CD4-positive, alpha-beta T cell treated with Interleukin-4 for 4 hours (primary cell): ENCODE results near the gene YTHDF1.
A peak's percentile ranks its signal among the peaks of the same experiment; 100 is the strongest.

Experiments used
- DNase-seq: peaks from one replicate; pipeline ENCODE4 v3.0.0-alpha.2; 2020

The YTHDF1 gene

GRCh38 chr20:63204362-63204761 is 11.6 kb downstream of the YTHDF1 start:
- no peak for DNase-seq

DNA sequence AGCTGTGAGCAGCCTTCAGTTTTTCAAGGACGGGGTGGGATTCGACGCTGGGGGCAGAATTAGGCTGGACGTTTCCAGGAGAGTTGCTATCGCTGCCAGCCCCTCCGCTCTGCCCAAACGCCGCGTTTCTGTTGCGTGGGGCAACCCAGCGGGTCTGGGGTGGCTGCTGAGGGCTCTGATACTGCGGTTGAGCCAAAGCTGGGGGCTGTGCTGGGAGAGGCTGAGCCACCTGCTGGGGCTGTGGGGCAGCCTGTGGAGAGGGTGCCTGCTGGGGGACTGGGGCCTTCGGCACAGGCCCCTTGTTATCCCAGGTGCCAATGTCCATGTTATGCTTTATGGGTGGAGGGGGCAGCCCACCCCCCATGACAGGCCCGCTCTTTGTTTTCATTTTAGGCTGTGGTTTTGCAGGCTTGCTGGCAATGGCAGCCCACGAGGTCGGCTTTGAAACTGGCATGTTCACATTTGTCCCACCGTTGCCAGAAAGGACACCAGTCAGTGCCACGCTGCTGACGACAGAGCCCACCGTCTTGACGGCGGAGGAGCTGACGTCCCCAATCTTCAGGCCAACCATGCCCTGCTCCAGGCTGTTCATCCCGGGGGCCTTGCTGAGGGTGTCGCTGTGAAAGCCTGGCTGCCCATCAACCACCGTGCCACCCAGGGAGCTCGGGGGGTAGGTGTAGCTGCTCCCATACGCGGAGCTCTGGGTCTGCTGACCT is 13.0 kb downstream of the YTHDF1 start:
- DNase-seq: no peak

DNA sequence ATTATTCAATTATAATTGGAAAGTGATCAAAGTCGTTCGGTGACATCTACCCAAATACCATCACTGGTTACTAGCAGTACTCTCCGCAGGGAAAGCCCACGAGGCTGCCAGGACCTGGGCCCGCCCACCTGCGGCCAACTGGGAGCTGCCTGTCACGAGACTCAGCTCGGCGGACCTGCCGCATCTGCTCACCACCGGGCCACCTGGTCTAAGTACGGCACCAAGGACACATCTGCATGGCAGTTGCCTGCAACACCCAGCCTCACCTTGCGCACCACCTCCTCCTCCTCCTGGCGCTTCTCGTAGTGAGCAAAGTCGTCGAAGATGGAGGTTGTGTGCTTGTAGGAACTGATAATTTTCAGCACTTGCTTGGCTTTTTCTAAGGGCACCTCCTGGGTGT is 13.9 kb downstream of the YTHDF1 start:
- DNase-seq: no peak

- DNase-seq: no peak
Measured at GRCh38 chr20:63198606-63199005, 17.3 kb downstream of the YTHDF1 start.

- no peak for DNase-seq
Measured at GRCh38 chr20:63196768-63197470, 19.0 kb downstream of the YTHDF1 start.

DNA sequence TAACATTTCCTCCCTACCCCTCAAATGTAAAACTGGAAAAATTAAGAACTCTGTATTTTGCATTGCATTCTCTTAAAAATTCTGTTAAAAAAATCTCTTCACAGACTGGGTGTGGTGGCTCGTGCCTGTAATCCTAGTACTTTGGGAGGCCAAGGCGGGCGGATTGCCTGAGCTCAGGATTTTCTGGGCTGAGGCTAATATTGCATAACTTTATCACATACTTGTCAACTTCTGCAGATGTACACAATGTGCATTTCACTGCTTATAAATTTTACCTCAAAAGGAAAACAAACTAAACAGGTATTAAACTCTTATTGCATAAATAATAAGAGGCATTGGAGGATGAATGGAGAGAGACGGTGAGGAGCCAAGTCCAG is 21.1 kb downstream of the YTHDF1 start:
- no peak for DNase-seq

DNA sequence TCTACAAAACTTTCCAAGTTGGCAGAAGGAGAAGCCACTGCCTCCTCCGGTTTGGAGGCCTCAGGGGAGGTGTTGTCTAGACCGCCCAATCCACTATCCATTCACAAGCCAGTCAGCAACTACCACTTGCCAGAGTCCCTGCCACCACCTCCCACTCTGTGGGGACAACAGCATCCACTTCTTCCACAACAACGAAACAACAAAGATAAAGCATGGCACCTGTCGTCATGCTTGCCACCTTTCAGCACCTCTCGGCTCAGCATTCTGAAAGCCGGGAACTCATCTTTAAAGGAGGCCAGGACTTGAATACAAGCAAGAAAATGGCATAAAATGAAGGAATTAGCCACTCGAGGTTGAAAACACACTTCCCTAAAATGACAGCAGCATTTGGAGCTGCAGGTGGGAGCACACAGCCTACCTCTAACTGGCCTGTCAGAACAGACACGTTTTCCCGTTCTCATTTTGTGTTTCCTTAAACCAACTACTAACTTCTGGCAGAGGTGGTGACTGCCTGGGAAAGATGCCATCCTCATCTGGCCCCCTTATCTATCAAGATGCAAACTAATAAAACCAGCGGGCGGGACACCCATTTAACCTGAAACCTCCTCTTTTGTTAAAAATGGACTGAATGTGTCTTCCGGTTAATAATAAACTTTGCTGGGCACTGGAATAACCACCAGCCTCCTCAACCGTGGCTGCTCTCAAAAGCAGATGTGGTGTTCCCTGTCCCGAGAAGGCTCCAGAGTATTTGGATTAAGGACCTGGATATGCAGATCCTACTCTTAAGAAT is 21.7 kb downstream of the YTHDF1 start:
- no peak for DNase-seq

DNA sequence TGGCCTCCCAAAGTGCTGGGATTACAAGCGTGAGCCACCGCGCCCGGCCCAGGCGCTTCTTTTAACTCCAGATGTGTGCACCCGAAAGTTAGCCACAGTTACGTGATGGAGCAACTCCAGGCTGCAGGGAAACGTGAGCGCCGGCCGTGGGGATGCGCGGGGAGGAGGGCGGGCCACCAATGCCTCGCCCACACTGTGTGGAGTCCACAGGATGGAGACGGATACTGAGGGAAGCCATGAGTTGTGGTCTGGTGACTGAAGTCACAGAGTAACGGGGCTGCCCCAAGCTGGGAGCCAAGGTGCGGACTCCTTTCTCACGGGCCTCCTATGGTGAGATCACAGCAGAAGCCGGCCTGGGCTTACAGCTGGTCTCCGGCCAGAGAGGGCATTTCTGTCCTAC is 23.2 kb downstream of the YTHDF1 start:
- DNase-seq: no peak

GRCh38 chr20:63191400-63191799 is 24.5 kb downstream of the YTHDF1 start:
- no peak for DNase-seq

DNA sequence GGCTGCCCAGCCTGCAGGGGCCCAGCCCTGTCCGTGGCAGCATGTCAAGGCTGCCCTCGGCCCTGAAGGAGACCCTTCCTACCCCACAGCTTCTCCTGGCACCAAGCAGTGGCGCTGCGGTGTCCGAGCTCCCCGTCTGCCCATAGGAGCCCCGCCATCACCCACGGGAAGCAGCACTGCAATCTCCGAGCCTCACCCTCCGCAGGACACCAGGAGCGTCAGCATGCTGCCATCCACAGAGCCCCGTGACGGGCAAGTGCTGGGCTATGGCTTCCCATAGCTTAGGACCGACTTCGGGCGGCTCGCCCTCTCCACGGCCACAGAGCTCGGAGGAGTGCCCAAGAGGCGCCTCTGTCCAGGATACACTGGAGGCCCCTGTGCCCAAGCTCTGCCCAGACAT is 25.1 kb downstream of the YTHDF1 start:
- no peak for DNase-seq

DNA sequence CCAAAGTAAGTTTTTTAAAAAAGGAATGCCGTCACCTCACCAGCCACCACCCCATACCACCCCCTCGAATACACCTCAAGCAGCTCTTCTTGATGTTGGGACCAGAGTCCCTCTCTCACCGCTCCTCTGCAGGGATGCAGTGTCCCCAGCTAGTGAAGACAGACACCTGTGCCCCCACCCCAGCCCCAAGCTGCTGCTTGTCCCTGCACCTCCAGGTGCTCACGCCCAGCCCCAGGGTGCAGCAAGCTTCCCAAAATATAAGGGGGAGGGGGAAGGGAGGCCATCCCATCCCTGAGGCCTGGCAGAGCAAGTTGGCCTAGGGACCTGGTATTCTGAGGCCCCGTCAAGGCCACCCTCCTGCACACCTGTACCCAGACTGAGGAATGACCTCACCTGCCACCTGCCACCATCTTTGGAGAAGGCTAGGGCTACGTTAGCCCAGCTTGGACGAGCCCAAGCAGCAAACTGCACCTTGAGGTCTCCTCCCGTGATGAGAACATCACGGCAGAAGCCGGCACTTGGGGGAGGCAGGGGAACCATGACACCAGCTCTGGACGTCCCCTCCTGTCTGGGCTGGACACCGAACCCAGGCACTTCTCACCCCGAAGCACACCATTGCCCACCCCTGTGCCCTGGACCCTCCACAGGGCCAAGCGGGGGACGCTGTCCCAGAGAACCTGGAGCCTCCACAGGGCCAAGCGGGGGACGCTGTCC is 25.9 kb downstream of the YTHDF1 start:
- no peak for DNase-seq

GRCh38 chr20:63189322-63189642 is 26.6 kb downstream of the YTHDF1 start:
- no peak for DNase-seq

- no peak for DNase-seq
Measured at GRCh38 chr20:63188641-63189321, 27.1 kb downstream of the YTHDF1 start.

GRCh38 chr20:63188159-63188442 is 27.8 kb downstream of the YTHDF1 start:
- DNase-seq: no peak

GRCh38 chr20:63187338-63188158 is 28.4 kb downstream of the YTHDF1 start:
- no peak for DNase-seq

GRCh38 chr20:63186528-63187316 is 29.2 kb downstream of the YTHDF1 start:
- DNase-seq: no peak

DNA sequence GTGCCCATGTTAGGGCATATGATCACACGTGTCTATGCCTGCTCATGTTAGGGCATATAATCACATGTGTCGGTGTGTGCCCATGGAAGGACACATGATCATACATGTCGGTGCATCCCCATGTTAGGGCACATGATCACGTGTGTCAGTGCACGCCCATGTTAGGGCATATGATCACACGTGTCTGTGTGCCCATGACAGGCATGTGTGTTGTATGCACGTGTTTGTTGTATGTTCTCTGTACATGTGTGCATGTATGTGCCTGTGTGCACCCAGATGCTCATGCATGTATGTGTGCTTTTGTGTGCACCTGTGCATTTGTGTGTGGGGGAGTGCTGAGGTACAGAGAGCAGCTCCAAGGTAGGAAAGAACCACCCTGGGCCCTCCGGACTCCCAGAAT is 29.8 kb downstream of the YTHDF1 start:
- no peak for DNase-seq

DNA sequence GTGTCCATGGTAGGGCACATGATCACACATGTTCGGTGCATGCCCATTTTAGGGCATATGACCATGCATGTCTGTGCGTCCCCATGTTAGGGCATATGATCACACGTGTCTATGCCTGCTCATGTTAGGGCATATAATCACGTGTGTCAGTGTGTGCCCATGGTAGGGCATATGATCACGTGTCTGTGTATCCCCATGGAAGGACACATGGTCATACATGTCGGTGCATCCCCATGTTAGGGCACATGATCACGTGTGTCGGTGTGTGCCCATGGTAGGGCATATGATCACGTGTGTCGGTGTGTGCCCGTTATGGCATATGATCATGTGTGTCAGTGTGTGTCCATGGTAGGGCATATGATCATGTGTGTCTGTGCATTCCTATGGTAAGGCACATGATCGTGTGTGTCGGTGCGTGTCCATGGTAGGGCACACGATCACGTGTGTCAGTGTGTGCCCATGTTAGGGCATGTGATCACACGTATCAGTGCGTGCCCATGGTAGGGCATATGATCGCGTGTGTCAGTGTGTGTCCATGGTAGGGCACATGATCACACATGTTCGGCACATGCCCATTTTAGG is 30.6 kb downstream of the YTHDF1 start:
- DNase-seq: no peak

DNA sequence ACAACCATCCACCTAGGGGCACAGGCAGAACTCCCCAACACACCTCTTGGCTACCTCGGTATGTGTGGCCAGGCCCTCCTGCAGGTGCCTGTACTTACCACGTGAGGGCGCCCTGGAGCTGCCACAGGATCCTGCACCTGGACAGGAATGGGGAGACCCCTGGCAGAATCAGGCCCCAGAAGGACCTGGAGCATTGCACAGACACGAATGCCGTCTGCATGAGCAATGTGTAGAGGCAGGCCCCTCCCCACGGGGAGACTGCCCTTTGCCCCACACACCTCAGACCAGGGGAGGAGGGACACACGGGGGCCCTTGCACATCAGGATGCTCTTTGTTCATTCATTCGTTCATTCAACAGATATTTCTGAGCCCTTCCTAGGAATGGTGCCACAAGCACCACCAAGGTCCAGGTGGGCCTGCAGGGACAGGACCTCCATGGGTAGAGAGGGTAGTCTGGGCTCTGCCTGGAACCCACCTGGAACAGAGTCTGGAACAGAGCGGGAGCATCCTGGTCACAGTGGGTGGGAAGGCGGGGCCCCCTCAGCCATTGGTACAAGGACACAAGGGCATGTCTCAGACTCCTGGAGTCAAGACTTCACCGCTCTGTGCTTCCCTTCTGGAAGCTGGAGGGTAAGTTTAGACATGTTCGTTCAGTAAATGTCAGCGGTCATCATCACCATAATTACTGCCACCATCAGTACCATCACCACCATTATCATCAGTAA is 32.3 kb downstream of the YTHDF1 start:
- peak; percentile 23 for DNase-seq

DNA sequence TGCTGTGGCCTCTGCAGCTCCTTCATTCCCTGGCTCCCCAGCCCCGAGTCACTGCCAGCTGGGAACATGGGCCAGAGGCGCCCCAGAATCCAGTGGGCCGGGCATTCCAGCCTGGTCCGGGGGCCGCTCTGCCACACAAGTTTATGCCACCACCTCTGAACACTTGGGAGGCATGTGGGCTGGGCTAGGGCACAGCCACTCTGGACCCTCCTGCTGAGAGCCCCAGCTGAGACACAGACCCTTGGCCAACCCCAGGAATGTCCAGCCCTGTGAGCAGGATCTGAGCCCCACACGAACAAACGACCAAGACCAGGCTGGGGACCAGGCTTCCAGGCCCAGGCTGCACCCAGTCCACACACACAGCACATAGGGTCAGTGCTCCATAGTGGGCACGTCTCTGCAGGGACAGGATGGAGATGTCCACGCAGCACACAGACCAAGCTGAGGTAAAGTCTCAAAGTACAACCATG is 33.0 kb downstream of the YTHDF1 start:
- DNase-seq: no peak
